Measurements from ENCODE around the gene CFAP46. TPM values are rescaled to one million over a fixed set of nuclear protein-coding genes. Genes with fewer than 3 reads are reported as not detected.

CFAP46 gene
- total and polyA plus RNA-seq, 2 experiments from 2014 or later = 3.1 to 5.4 TPM

GRCh38 chr10:132848291-132848701 lies 94.1 kb downstream of the CFAP46 start:
- no peaks in the 10 kb centered on the region for H3F3A ChIP-seq (replicated peaks; ENCODE audit: low read depth)
- no peak overlapping the region for H3K4me2 ChIP-seq

More at GRCh38 chr10:132848291-132848701, 94.1 kb downstream of the CFAP46 start:
- Mint-ChIP-seq H3K27me3 (ENCODE audit: insufficient read depth, low read depth, poor library complexity) (peaks cover 4% of the 10 kb centered on the region), H3K27ac (no peak overlapping the region), H3K36me3 (ENCODE audit: low read depth) (no peaks in the 10 kb centered on the region), H3K4me1 (peaks cover 8% of the 10 kb centered on the region; the same call in 2 of the 3 replicates), H3K4me3 (no peak overlapping the region), H3K9me3 (peaks cover 8% of the 10 kb centered on the region; the same call in 2 of the 3 replicates)
- Histone ChIP-seq H3K4me3 (no peak overlapping the region), H3K36me3 (ENCODE audit: insufficient read depth) (no peaks in the 10 kb centered on the region), H3K4me1 (ENCODE audit: insufficient read depth) (no peaks in the 10 kb centered on the region), H4K20me1 (replicated peaks; ENCODE audit: insufficient read depth) (no peaks in the 10 kb centered on the region), H3K9me2 (ENCODE audit: insufficient read depth) (no peaks in the 10 kb centered on the region), H2AFZ (peak overlapping the region; percentile 56), H3K27ac (ENCODE audit: low read depth) (no peak overlapping the region), H3K79me2 (replicated peaks; ENCODE audit: insufficient read depth) (no peaks in the 10 kb centered on the region), H3K27me3 (ENCODE audit: insufficient read depth) (no peaks in the 10 kb centered on the region)
- no peak for TF ChIP-seq EZH2 (IDR thresholded peaks at IDR 0.05; ENCODE audit: low read depth, unreplicated experiment)
- no peak for TF ChIP-seq ZNF114 (CRISPR knock-in tag; IDR thresholded peaks at IDR 0.05)
- no peak for TF ChIP-seq EZH2phosphoT487 (IDR thresholded peaks at IDR 0.05; ENCODE audit: unreplicated experiment)
- no peak for TF ChIP-seq CTCF (conservative IDR thresholded peaks at IDR 0.05; ENCODE audit: low read depth in 2 of 2)
- TF ChIP-seq STAT1 (IDR thresholded peaks at IDR 0.05; ENCODE audit: unreplicated experiment) = no peak
- TF ChIP-seq JUNB (IDR thresholded peaks at IDR 0.05; ENCODE audit: unreplicated experiment) = no peak
- TF ChIP-seq NANOG (IDR thresholded peaks at IDR 0.05; ENCODE audit: borderline replicate concordance) = no peak
- no peak for TF ChIP-seq ZNF462 (CRISPR knock-in tag; IDR thresholded peaks at IDR 0.05)
- ATAC-seq (peak; percentile 51), DNase-seq (ENCODE audit: low spot score) (no peak)
